Tibial artery (tissue), 4 donors: Measurements from ENCODE around the gene IDI1.

Experiments used
- DNase-seq, 2 donors: peaks; one replicate each; pipeline ENCODE4 v3.0.0-alpha.2; 2019
- H3K27ac ChIP-seq, 2 donors: fragments of 200-600 bp; sonication (generic) in 1 of 2; 1 replicate in 1 of 2; 2 replicates in 1 of 2; pipeline ENCODE4 v1.5.1; 2018 to 2019; ENCODE audit warnings: mild to moderate bottlenecking in 1 of 2
- H3K27me3 ChIP-seq, 2 donors: fragments of 200-600 bp; sonication (generic) in 1 of 2; one replicate each; pipeline versions ENCODE4 v1.5.1 to v1.6.0; 2016 to 2019
- H3K36me3 ChIP-seq, 3 donors: fragments of 200-600 bp; sonication (generic) in 2 of 3; one replicate each; pipeline ENCODE4 v1.5.1; 2016 to 2019; ENCODE audit warnings: mild to moderate bottlenecking in 2 of 3
- H3K4me1 ChIP-seq, 4 donors: fragments of 200-600 bp; sonication (generic) in 2 of 4; 1 replicate in 3 of 4; 2 replicates in 1 of 4; pipeline ENCODE4 v1.5.1; 2016 to 2019
- H3K4me3 ChIP-seq, 2 donors: fragments of 200-600 bp; sonication (generic) in 1 of 2; 1 replicate in 1 of 2; 2 replicates in 1 of 2; pipeline ENCODE4 v1.5.1; 2018 to 2019; ENCODE audit warnings: mild to moderate bottlenecking in 2 of 2
- H3K9me3 ChIP-seq, 3 donors: fragments of 200-600 bp; sonication (generic) in 1 of 3; one replicate each; pipeline ENCODE4 v1.5.1; 2016 to 2019
- CTCF ChIP-seq, 2 experiments: fragments of 200-600 bp in 1 of 2; fragments of 450-650 bp in 1 of 2; IDR thresholded peaks; one replicate each; pipeline ENCODE4 v1.5.1; 2017 to 2019; ENCODE audit warnings: antibody characterized with exemption in 2 of 2, mild to moderate bottlenecking in 1 of 2, moderate library complexity in 1 of 2
- intact Hi-C: fragments of 100-400 bp; cut with DNase I; formaldehyde crosslinking; loops from one replicate; pipeline ENCODE4 v1.15.0; 2023; ENCODE audit warnings: low total_unique reads

The IDI1 gene

DNA sequence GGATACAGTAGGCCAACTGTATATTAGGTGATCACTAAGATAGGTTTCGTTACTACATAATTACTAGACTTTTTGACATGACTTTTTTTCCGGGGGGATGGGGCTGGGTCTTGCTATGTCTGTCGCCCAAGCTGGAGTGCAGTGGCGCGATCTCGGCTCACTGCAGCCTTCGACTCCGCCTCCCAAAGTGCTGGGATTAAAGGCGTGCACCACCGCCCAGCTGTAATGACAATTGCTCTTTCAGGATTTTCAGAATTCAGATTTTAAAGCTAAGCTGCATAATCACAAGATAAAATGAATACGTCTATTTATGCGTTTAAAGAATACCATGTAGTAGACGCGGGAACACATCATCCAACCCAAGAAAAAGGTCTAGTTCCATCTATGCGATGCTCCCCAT, 982 bp downstream of the IDI1 start:
- Histone ChIP-seq H3K36me3 (peaks cover 8 to 17% (median 17%) of the 10 kb centered on the region in 3 donors), H3K27ac (peak overlapping the region; percentile 99), H3K27me3 (no peaks in the 10 kb centered on the region), H3K4me1 (peaks cover 0 to 33% (median 15%) of the 10 kb centered on the region in 4 donors), H3K4me3 (peak overlapping the region; percentile 89 to 97), H3K9me3 (no peaks in the 10 kb centered on the region)
- no peak for TF ChIP-seq CTCF (IDR thresholded peaks at IDR 0.05)
- DNase-seq, result no peak
- intact Hi-C loops, result no loop called here

DNA sequence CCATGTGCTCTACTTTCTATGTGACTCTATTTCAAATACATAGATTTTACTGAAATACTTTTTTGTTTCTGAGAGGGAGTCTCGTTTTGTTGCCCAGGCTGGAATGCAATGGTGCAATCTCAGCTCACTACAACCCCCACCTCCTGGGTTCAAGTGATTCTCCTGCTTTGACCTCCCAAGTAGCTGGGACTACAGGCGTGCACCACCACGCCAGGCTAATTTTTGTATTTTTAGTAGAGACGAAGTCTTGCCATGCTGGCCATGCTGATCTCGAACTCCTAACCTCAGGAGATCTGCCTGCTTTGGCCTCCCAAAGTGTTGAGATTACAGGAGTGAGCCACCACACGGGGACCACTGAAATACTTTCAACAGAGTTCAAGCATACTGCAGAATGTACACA, 3.5 kb downstream of the IDI1 start:
- DNase-seq, result no peak
- TF ChIP-seq CTCF (IDR thresholded peaks at IDR 0.05), result no peak
- Histone ChIP-seq H3K4me3 (no peak overlapping the region), H3K27ac (no peak overlapping the region), H3K36me3 (peaks cover 25 to 31% (median 29%) of the 10 kb centered on the region in 3 donors), H3K4me1 (peaks cover 0 to 24% (median 14%) of the 10 kb centered on the region in 4 donors), H3K27me3 (no peaks in the 10 kb centered on the region), H3K9me3 (no peaks in the 10 kb centered on the region)
- intact Hi-C loops, result no loop called here

- H3K27me3 ChIP-seq, result no peaks in the 10 kb centered on the region
- TF ChIP-seq CTCF (IDR thresholded peaks at IDR 0.05), result no peak
- DNase-seq, result no peak
- H3K27ac ChIP-seq, result no peak overlapping the region
- peaks cover 25 to 35% (median 33%) of the 10 kb centered on the region in 3 donors for H3K36me3 ChIP-seq
- intact Hi-C loops, result no loop called here
- no peaks in the 10 kb centered on the region for H3K9me3 ChIP-seq
- H3K4me1 ChIP-seq, result peaks cover 0 to 21% (median 10%) of the 10 kb centered on the region in 4 donors
- H3K4me3 ChIP-seq, result no peak overlapping the region
Observed at GRCh38 chr10:1044964-1045363, 4.0 kb downstream of the IDI1 start.

GRCh38 chr10:1044146-1044545, 4.8 kb downstream of the IDI1 start:
- no peak for DNase-seq
- Histone ChIP-seq H3K27me3 (no peaks in the 10 kb centered on the region), H3K9me3 (no peaks in the 10 kb centered on the region), H3K36me3 (peaks cover 25 to 36% (median 35%) of the 10 kb centered on the region in 3 donors), H3K4me1 (peaks cover 0 to 17% (median 8%) of the 10 kb centered on the region in 4 donors), H3K4me3 (no peak overlapping the region), H3K27ac (peak overlapping the region in 1 of 2 donors; percentile 2)
- no peak for TF ChIP-seq CTCF (IDR thresholded peaks at IDR 0.05)
- intact Hi-C loops, result no loop called here

- Histone ChIP-seq H3K36me3 (peaks cover 25 to 37% (median 35%) of the 10 kb centered on the region in 3 donors), H3K4me3 (no peak overlapping the region), H3K27ac (peak overlapping the region in 1 of 2 donors; percentile 2), H3K9me3 (no peaks in the 10 kb centered on the region), H3K27me3 (no peaks in the 10 kb centered on the region), H3K4me1 (peaks cover 0 to 17% (median 8%) of the 10 kb centered on the region in 4 donors)
- intact Hi-C loops, result no loop called here
- no peak for TF ChIP-seq CTCF (IDR thresholded peaks at IDR 0.05)
- peak in 1 of 2 donors; percentile 49 for DNase-seq
Observed at GRCh38 chr10:1043532-1043995, 5.4 kb downstream of the IDI1 start.

DNA sequence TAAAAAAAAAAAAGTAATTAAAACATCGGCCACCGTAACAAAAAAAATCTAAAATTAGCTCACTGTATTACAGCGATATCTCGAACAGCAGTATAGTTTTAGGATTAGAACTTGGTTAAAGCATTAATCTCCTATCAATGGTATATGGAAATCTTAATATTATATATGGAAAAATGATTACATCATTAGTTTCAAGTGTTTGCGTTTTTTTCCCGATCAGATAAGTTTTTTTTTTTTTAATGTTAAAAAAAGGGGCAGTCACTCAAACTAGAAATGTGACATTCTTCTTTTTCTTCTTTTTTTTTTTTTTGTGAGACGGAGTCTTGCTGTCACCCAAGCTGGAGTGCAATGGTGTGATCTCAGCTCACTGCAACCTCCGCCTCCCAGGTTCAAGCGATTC, 7.4 kb downstream of the IDI1 start:
- H3K4me3 ChIP-seq, result no peak overlapping the region
- TF ChIP-seq CTCF (IDR thresholded peaks at IDR 0.05), result no peak
- intact Hi-C loops, result no loop called here
- no peak overlapping the region for H3K27ac ChIP-seq
- H3K9me3 ChIP-seq, result no peaks in the 10 kb centered on the region
- no peaks in the 10 kb centered on the region for H3K27me3 ChIP-seq
- peaks cover 31 to 54% (median 35%) of the 10 kb centered on the region in 3 donors for H3K36me3 ChIP-seq
- no peak for DNase-seq
- peaks cover 0 to 9% (median 4%) of the 10 kb centered on the region in 4 donors for H3K4me1 ChIP-seq
